Measurements from ENCODE around the gene ITPK1.

DNA sequence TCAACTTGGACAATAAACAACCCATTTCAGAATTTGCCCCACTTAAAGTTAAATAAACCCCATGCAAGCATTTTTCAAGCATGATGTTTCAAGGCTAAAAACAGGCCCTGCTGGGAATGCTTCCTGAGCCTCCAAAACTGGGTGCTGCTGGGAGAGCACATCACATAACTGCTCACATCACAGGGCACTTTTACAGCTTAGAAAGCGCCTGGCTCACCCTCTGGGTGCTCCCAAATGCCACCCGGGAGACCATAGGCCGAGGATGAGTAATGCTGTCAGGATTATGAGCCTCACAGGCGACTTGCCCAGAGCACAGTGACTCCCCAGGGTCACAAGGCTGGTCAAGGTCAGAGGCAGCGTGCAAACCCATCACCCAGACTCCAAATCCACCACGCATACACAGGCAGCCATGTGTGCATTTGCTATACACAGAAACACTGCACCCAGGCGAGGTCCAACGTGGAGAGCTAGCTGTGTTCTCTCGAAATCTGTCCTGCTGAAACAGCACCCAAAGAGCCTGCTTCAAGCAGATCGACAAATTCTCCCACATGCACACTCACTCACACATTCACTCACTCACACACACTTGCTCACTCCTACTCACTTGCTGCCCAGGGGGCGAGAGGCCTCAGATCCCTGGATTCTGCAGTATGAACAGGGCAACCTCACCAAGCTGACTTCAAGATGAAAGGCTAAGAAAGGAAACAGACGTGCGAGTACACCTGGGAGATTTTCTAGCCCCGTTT lies 58.7 kb downstream of the ITPK1 start:
- TF ChIP-seq EP300 (IDR thresholded peaks at IDR 0.05; ENCODE audit: borderline replicate concordance) (no peak), CEBPB (IDR thresholded peaks at IDR 0.05) (no peak), TCF12 (IDR thresholded peaks at IDR 0.05; ENCODE audit: low read depth) (no peak), NFIC (IDR thresholded peaks at IDR 0.05) (no peak), TAF1 (IDR thresholded peaks at IDR 0.05; ENCODE audit: low read depth) (no peak), CREB1 (IDR thresholded peaks at IDR 0.05; ENCODE audit: low read depth) (no peak), FOXM1 (IDR thresholded peaks at IDR 0.05; ENCODE audit: borderline replicate concordance, low read depth) (no peak), TEAD4 (IDR thresholded peaks at IDR 0.05) (no peak), YY1 (IDR thresholded peaks at IDR 0.05; ENCODE audit: low read depth) (no peak), ZBTB7A (IDR thresholded peaks at IDR 0.05; ENCODE audit: low read depth) (no peak), RAD21 (IDR thresholded peaks at IDR 0.05; ENCODE audit: low read depth) (no peak), EGR1 (IDR thresholded peaks at IDR 0.05) (no peak)
- TF ChIP-seq, protein P1, sequence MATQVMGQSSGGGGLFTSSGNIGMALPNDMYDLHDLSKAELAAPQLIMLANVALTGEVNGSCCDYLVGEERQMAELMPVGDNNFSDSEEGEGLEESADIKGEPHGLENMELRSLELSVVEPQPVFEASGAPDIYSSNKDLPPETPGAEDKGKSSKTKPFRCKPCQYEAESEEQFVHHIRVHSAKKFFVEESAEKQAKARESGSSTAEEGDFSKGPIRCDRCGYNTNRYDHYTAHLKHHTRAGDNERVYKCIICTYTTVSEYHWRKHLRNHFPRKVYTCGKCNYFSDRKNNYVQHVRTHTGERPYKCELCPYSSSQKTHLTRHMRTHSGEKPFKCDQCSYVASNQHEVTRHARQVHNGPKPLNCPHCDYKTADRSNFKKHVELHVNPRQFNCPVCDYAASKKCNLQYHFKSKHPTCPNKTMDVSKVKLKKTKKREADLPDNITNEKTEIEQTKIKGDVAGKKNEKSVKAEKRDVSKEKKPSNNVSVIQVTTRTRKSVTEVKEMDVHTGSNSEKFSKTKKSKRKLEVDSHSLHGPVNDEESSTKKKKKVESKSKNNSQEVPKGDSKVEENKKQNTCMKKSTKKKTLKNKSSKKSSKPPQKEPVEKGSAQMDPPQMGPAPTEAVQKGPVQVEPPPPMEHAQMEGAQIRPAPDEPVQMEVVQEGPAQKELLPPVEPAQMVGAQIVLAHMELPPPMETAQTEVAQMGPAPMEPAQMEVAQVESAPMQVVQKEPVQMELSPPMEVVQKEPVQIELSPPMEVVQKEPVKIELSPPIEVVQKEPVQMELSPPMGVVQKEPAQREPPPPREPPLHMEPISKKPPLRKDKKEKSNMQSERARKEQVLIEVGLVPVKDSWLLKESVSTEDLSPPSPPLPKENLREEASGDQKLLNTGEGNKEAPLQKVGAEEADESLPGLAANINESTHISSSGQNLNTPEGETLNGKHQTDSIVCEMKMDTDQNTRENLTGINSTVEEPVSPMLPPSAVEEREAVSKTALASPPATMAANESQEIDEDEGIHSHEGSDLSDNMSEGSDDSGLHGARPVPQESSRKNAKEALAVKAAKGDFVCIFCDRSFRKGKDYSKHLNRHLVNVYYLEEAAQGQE (IDR thresholded peaks at IDR 0.05; ENCODE audit: low read depth), result no peak
- TF ChIP-seq, protein P2, sequence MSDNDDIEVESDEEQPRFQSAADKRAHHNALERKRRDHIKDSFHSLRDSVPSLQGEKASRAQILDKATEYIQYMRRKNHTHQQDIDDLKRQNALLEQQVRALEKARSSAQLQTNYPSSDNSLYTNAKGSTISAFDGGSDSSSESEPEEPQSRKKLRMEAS (IDR thresholded peaks at IDR 0.05), result no peak

All from Ishikawa (cell line).